Smooth muscle cell (in vitro differentiated cells): ENCODE measurements around the gene DEFB114. TPM values are rescaled to one million over a fixed set of nuclear protein-coding genes. Genes with fewer than 3 reads are reported as not detected.
"Not testable (repeated sequence)": the region's sequence is repeated elsewhere in the genome, so short reads cannot be mapped to it uniquely, and the experiment has no call there.

Experiments used
- DNase-seq: peaks from one replicate; lab custom pipeline; 2025; ENCODE audit not compliant: unreplicated experiment; lab: John Stamatoyannopoulos, UW
- H2AFZ ChIP-seq: fragments of 200-600 bp; sonication (generic); 2 replicates; pipeline ENCODE4 v1.6.0; 2016; ENCODE audit warnings: antibody characterized with exemption, low read depth, mild to moderate bottlenecking
- H3F3A ChIP-seq: fragments of 200-600 bp; sonication (generic); 2 replicates; pipeline ENCODE4 v1.6.0; 2017; ENCODE audit warnings: antibody characterized with exemption, low read depth
- H3K27ac ChIP-seq: fragments of 200-600 bp; sonication (generic); 2 replicates; pipeline ENCODE4 v1.5.1; 2016; ENCODE audit warnings: low read depth, mild to moderate bottlenecking
- H3K27me3 ChIP-seq: fragments of 200-600 bp; sonication (generic); 2 replicates; pipeline ENCODE4 v1.6.1; 2016; ENCODE audit warnings: low read depth, mild to moderate bottlenecking
- H3K36me3 ChIP-seq: fragments of 200-600 bp; sonication (generic); 2 replicates; pipeline ENCODE4 v1.5.1; 2016; ENCODE audit warnings: low read depth
- H3K4me1 ChIP-seq: fragments of 200-600 bp; sonication (generic); 2 replicates; pipeline ENCODE4 v1.5.1; 2016; ENCODE audit warnings: low read depth
- H3K4me2 ChIP-seq: fragments of 200-600 bp; sonication (generic); 2 replicates; pipeline ENCODE4 v1.6.0; 2016; ENCODE audit warnings: mild to moderate bottlenecking
- H3K4me3 ChIP-seq: fragments of 200-600 bp; sonication (generic); 2 replicates; pipeline ENCODE4 v1.5.1; 2016; ENCODE audit warnings: mild to moderate bottlenecking
- H3K79me2 ChIP-seq: fragments of 200-600 bp; sonication (generic); 2 replicates; pipeline ENCODE4 v1.6.0; 2016; ENCODE audit warnings: low read depth, mild to moderate bottlenecking
- H3K9ac ChIP-seq: fragments of 200-600 bp; sonication (generic); 2 replicates; pipeline ENCODE4 v1.6.0; 2016; ENCODE audit warnings: low read depth
- H3K9me3 ChIP-seq: fragments of 200-600 bp; sonication (generic); replicated peaks from 2 replicates; pipeline ENCODE4 v1.5.1; 2016; ENCODE audit warnings: low read depth
- H4K20me1 ChIP-seq: fragments of 200-600 bp; sonication (generic); 2 replicates; pipeline ENCODE4 v1.6.0; 2016; ENCODE audit warnings: low read depth
- WGBS: methylation state at CpG from one replicate; pipeline ENCODE4 v1.1.7; 2016; ENCODE audit warnings: low lambda C conversion rate; 5-methylcytosine and 5-hydroxymethylcytosine counted together
- polyA plus RNA-seq: library from polyadenylated mRNA; unstranded; fragments of >200 nt; fragmentation: Nextera tagmentation; extraction: Ambion mirVana; gene quantifications from 2 replicates; pipeline ENCODE4 v1.2.1, GENCODE V29; 2016
- total RNA-seq: library from RNA; depleted of rRNA; stranded (reverse); fragments of >200 nt; gene quantifications from 2 replicates; pipeline ENCODE4 v1.2.3, GENCODE V29; 2014
- TF ChIP-seq, protein P1 (sequence below): fragments of 200-600 bp; sonication (generic); IDR thresholded peaks from 2 replicates; pipeline ENCODE4 v1.5.1; 2017; ENCODE audit warnings: borderline replicate concordance, mild to moderate bottlenecking, antibody characterized with exemption; ENCODE audit not compliant: insufficient read depth, poor library complexity, severe bottlenecking

The DEFB114 gene
- total and polyA plus RNA-seq, 2 experiments from 2014 or later = not detected

DNA sequence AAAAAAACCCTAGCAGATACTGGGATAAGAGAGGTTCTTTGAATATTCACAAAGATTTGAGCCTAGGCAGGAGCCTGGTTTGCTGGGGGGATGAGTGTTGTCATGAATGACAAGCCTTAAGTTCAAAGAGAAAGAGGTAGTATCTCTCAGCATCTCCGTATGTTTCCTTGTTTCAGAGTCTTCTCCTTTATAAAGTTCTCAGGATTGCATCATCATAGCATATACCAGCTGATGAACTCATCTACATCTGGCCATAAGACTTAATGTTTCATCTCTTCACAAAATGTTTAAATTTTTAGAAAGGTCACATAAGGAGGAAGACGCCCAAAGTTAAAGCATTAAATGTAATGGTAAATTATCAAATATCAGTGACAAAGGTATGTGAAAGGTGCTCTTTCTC lies 17.1 kb downstream of the DEFB114 start:
- no peaks in the 10 kb centered on the region for H3F3A ChIP-seq

DNA sequence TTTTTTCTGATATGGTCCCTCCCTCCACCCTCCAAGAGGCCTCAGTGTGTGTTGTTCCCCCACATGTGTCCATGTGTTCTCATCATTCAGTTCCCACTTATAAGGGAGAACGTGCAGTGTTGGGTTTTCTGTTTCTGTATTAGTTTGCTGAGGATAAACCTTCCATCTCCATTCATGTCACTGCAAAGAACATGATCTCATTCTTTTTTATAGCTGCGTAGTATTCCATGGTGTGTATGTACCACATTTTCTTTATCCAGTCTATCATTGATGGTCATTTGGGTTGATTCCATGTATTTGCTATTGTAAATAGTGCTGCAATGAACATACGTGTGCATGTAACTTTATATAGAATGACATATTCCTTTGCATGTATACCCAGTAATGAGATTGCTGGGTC lies 19.9 kb downstream of the DEFB114 start:
- not testable (repeated sequence) for H3K4me1 ChIP-seq, DNase-seq, H3K9me3 ChIP-seq, H4K20me1 ChIP-seq, H3K9ac ChIP-seq, H3K27me3 ChIP-seq, H3F3A ChIP-seq, H3K4me2 ChIP-seq, H3K4me3 ChIP-seq, H3K27ac ChIP-seq, H3K36me3 ChIP-seq, H2AFZ ChIP-seq, H3K79me2 ChIP-seq
- WGBS = 96% methylated on average over 3 of the region's 3 CpGs

More for the DNA sequence above, 17.1 kb downstream of the DEFB114 start:
- Histone ChIP-seq H3K4me2 (no peak overlapping the region), H4K20me1 (no peaks in the 10 kb centered on the region), H3K4me3 (no peak overlapping the region), H3K9ac (no peak overlapping the region), H3K27me3 (no peaks in the 10 kb centered on the region), H2AFZ (no peak overlapping the region), H3K4me1 (no peaks in the 10 kb centered on the region), H3K9me3 (no peaks in the 10 kb centered on the region), H3K36me3 (no peaks in the 10 kb centered on the region), H3K79me2 (no peaks in the 10 kb centered on the region), H3K27ac (no peak overlapping the region)
- TF ChIP-seq, protein P1, sequence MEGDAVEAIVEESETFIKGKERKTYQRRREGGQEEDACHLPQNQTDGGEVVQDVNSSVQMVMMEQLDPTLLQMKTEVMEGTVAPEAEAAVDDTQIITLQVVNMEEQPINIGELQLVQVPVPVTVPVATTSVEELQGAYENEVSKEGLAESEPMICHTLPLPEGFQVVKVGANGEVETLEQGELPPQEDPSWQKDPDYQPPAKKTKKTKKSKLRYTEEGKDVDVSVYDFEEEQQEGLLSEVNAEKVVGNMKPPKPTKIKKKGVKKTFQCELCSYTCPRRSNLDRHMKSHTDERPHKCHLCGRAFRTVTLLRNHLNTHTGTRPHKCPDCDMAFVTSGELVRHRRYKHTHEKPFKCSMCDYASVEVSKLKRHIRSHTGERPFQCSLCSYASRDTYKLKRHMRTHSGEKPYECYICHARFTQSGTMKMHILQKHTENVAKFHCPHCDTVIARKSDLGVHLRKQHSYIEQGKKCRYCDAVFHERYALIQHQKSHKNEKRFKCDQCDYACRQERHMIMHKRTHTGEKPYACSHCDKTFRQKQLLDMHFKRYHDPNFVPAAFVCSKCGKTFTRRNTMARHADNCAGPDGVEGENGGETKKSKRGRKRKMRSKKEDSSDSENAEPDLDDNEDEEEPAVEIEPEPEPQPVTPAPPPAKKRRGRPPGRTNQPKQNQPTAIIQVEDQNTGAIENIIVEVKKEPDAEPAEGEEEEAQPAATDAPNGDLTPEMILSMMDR = no peak
- no peak for DNase-seq
- 74% methylated on average over 2 of the region's 2 CpGs for WGBS

DNA sequence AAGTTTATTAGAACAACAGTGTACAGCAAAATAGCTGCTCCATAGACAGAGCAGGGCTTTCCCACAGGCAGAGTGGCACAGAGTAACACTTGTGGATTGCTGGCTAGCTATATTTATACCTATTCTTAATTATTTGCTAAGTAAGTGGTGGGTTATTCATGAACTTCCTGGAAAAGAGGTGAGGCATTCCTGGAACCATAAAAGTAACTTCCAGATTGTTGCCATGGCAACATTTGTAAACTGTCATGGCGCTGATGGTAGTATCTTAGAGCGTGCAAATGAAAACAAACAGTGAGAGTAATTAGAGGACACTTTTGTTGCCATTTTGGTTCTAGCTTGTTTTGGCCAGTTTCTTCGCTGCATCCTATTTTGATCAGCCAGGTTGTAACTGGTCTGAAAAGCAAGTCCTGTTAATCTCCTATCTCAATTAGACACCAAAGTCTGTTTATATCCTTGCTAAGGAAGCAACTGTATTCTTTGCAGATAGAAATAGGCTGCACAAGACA lies 23.9 kb downstream of the DEFB114 start:
- no peaks in the 10 kb centered on the region for H3F3A ChIP-seq
- no peaks in the 10 kb centered on the region for H3K27me3 ChIP-seq
- WGBS = 91% methylated on average over 3 of the region's 3 CpGs
- no peak overlapping the region for H3K9ac ChIP-seq
- no peaks in the 10 kb centered on the region for H3K36me3 ChIP-seq
- H2AFZ ChIP-seq = no peak overlapping the region
- no peaks in the 10 kb centered on the region for H4K20me1 ChIP-seq
- no peaks in the 10 kb centered on the region for H3K9me3 ChIP-seq
- H3K4me3 ChIP-seq = no peak overlapping the region
- no peak overlapping the region for H3K27ac ChIP-seq
- H3K79me2 ChIP-seq = no peaks in the 10 kb centered on the region
- DNase-seq = no peak
- H3K4me2 ChIP-seq = no peak overlapping the region
- H3K4me1 ChIP-seq = no peaks in the 10 kb centered on the region
- TF ChIP-seq, protein P1 = no peak

DNA sequence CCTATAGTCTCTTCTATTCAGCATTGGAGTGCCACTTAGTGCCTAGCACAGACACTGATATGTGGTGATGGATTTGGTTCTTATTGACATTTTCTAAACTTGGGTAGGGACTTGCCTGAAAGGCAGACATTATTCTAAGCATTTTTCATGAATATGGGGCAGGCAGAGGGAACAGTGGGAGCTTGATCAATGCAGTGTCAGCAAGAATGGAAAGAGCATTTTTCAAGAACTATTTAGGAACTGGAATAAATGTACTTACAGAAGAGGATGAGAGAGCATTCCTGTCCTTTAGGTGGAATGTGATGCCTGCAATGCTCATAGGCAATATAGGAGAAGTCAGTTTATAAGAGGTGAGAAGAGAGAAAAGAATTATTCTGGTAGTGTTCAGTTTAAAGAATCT lies 26.2 kb downstream of the DEFB114 start:
- Histone ChIP-seq H3K4me1 (no peaks in the 10 kb centered on the region), H3K9me3 (no peaks in the 10 kb centered on the region), H3K36me3 (no peaks in the 10 kb centered on the region), H3K27me3 (no peaks in the 10 kb centered on the region), H3K9ac (no peak overlapping the region), H3K4me3 (no peak overlapping the region), H4K20me1 (no peaks in the 10 kb centered on the region), H3F3A (no peaks in the 10 kb centered on the region), H3K79me2 (no peaks in the 10 kb centered on the region), H3K4me2 (no peak overlapping the region), H2AFZ (no peak overlapping the region), H3K27ac (no peak overlapping the region)
- TF ChIP-seq, protein P1 = no peak
- no peak for DNase-seq
